ENCODE data around the gene ZMIZ1. TPM values are rescaled to one million over a fixed set of nuclear protein-coding genes. Genes with fewer than 3 reads are reported as not detected.
A peak's percentile ranks its signal among the peaks of the same experiment; 100 is the strongest.

The ZMIZ1 gene
- total RNA-seq, 1 experiment from 2014 or later, result 28.4 TPM

DNA sequence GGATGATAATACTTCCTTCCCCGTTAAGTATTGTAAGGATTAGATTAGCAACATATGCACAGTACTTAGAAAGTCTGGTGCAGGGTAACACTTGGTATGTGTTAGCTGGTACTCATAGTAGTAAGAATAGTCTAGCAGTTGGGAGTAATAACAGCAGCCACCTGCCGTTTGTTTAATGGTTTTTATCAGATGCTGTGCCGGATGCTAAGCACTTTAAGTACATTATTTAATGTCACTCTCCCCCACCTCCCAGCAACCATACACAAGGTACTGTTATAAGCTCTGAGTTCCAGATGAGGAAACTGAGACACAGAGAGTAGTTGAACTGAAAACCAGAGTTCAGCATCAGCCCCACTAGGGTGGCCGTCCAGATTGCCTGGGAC lies 60.1 kb downstream of the ZMIZ1 start (continued):
- TF ChIP-seq, protein P1, sequence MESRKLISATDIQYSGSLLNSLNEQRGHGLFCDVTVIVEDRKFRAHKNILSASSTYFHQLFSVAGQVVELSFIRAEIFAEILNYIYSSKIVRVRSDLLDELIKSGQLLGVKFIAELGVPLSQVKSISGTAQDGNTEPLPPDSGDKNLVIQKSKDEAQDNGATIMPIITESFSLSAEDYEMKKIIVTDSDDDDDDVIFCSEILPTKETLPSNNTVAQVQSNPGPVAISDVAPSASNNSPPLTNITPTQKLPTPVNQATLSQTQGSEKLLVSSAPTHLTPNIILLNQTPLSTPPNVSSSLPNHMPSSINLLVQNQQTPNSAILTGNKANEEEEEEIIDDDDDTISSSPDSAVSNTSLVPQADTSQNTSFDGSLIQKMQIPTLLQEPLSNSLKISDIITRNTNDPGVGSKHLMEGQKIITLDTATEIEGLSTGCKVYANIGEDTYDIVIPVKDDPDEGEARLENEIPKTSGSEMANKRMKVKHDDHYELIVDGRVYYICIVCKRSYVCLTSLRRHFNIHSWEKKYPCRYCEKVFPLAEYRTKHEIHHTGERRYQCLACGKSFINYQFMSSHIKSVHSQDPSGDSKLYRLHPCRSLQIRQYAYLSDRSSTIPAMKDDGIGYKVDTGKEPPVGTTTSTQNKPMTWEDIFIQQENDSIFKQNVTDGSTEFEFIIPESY (IDR thresholded peaks at IDR 0.05; ENCODE audit: extremely low read depth, insufficient replicate concordance, low read length), result no peak
- TF ChIP-seq FOSL1 (IDR thresholded peaks at IDR 0.05; ENCODE audit: low read depth), result no peak
- TF ChIP-seq RAD21 (IDR thresholded peaks at IDR 0.05; ENCODE audit: low read depth), result no peak
- no peak for TF ChIP-seq YY1 (IDR thresholded peaks at IDR 0.05; ENCODE audit: extremely low read depth, insufficient replicate concordance, low read depth, low read length)
- no peak for TF ChIP-seq SP1 (IDR thresholded peaks at IDR 0.05; ENCODE audit: low read depth)
- no peak for TF ChIP-seq POLR2AphosphoS5 (IDR thresholded peaks at IDR 0.05; ENCODE audit: low read depth, low read length)

DNA sequence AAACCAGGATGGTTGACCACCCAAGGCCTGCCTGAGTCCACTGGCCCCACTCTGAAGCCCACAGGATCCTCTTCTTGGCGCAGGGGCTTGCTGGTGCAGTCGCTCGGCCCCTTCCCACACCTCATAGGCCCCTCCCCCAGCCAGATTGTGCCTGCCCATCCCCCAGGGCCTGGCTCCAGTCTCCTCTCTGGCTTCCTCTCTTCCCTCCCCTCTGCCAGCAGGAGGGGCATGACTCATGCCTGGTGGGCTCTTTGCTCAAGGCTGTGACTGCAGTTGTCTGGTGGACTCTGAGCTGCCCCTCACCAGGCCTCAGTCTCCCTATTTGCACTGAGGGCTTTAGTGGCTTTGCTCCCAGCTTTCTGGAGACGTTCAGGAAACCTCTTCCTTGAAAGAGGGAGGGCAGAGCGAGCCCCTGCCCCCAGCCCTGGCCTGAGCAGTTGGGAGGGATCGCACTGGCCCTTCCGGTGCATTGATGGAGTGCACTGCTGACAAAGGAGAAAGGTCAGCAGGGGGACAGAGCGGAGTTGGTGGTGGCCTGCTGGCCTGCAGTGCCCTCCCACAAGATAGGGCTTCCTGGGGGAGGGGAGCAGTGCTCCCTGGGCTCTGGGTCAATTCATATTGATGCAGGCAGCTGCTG lies 60.7 kb downstream of the ZMIZ1 start:
- CTCF ChIA-PET, result no interaction called here
- peak overlapping the region; percentile 71 for H3K4me2 ChIP-seq (ENCODE audit: low read length)
- RAD21 ChIA-PET (ENCODE audit: low non-redundant PET in 1 of 2, low total read pairs in 2 of 2, uncharacterized antibody in 2 of 2, unreplicated experiment in 2 of 2), result interaction anchor here in 1 of 2 experiments (0.6 kb wide), 1 partner anchor 156 kb away, joined by 3 read pairs; no protein-coding TSS in a partner anchor

More for the DNA sequence above, 60.7 kb downstream of the ZMIZ1 start:
- TF ChIP-seq TCF7L2 (IDR thresholded peaks at IDR 0.05; ENCODE audit: borderline replicate concordance, extremely low read depth, insufficient read depth, insufficient read length) (peak; percentile 7), EZH2 (IDR thresholded peaks at IDR 0.05) (no peak)
- H3K9me2 ChIP-seq (ENCODE audit: insufficient read depth), result no peaks in the 10 kb centered on the region
- peak overlapping the region; percentile 35 for H3K27ac ChIP-seq (ENCODE audit: low read depth, low read length)
- no peaks in the 10 kb centered on the region; a peak in 1 of 4 replicates for H3K36me3 ChIP-seq (ENCODE audit: control insufficient read depth in 1 of 2, insufficient read depth in 2 of 2, low read length in 2 of 2)
- no peak overlapping the region for H3K4me3 ChIP-seq (replicated peaks in 1 of 2; ENCODE audit: low read depth in 1 of 2, low read length in 2 of 2)
- H3K9ac ChIP-seq (ENCODE audit: low read length), result peak overlapping the region; percentile 20; the same call in 1 of the 2 replicates
- BruUV-seq (replicated peaks), result no TSS peak
- H2AFZ ChIP-seq (ENCODE audit: low read depth, low read length, poor library complexity, severe bottlenecking), result no peak overlapping the region
- POLR2A ChIA-PET, result no interaction called here
- H3K4me1 ChIP-seq (ENCODE audit: control insufficient read depth in 1 of 2, insufficient read depth in 2 of 2, low read length in 2 of 2), result peaks cover 49 to 54% of the 10 kb centered on the region in 2 experiments
- H3K79me2 ChIP-seq (ENCODE audit: insufficient read depth, low read length), result no peaks in the 10 kb centered on the region
- intact Hi-C loops (cut with micrococcal nuclease), result no loop called here
- no peaks in the 10 kb centered on the region for H3K9me3 ChIP-seq (ENCODE audit: control insufficient read depth in 1 of 2, insufficient read depth in 1 of 2, low read depth in 1 of 2, low read length in 2 of 2)
- no peaks in the 10 kb centered on the region for H3K27me3 ChIP-seq (ENCODE audit: insufficient read depth, low read length)
- no peaks in the 10 kb centered on the region for H4K20me1 ChIP-seq (ENCODE audit: insufficient read depth)
- no peak for DNase-seq (ENCODE audit: low read depth, low spot score)
- ATAC-seq, result no peak
